Measurements from ENCODE around the gene RAB7A.
"Not testable (repeated sequence)": the region's sequence is repeated elsewhere in the genome, so short reads cannot be mapped to it uniquely, and the experiment has no call there.

GRCh38 chr3:128829087-128829486 is 103.1 kb downstream of the RAB7A start:
- TF ChIP-seq, protein P1, sequence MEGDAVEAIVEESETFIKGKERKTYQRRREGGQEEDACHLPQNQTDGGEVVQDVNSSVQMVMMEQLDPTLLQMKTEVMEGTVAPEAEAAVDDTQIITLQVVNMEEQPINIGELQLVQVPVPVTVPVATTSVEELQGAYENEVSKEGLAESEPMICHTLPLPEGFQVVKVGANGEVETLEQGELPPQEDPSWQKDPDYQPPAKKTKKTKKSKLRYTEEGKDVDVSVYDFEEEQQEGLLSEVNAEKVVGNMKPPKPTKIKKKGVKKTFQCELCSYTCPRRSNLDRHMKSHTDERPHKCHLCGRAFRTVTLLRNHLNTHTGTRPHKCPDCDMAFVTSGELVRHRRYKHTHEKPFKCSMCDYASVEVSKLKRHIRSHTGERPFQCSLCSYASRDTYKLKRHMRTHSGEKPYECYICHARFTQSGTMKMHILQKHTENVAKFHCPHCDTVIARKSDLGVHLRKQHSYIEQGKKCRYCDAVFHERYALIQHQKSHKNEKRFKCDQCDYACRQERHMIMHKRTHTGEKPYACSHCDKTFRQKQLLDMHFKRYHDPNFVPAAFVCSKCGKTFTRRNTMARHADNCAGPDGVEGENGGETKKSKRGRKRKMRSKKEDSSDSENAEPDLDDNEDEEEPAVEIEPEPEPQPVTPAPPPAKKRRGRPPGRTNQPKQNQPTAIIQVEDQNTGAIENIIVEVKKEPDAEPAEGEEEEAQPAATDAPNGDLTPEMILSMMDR (IDR thresholded peaks at IDR 0.05): not testable (repeated sequence)
- not testable (repeated sequence) for TF ChIP-seq POLR2A (IDR thresholded peaks at IDR 0.05)
